ENCODE results near the gene TRAF4. TPM values are rescaled to one million over a fixed set of nuclear protein-coding genes. Genes with fewer than 3 reads are reported as not detected.
"Not testable (repeated sequence)": the region's sequence is repeated elsewhere in the genome, so short reads cannot be mapped to it uniquely, and the experiment has no call there.

Gene TRAF4
- total and polyA plus RNA-seq, 2 experiments from 2014 or later = 66.2 to 99.5 TPM

- H3K4me2 ChIP-seq = no peak overlapping the region
- DNase-seq (ENCODE audit: low spot score) = no peak
- H3K9me2 ChIP-seq (replicated peaks; ENCODE audit: insufficient read depth) = no peaks in the 10 kb centered on the region
- no peak overlapping the region for H2AFZ ChIP-seq
- H3K9me3 ChIP-seq (ENCODE audit: low read depth) = no peaks in the 10 kb centered on the region
- H3K27me3 ChIP-seq = no peaks in the 10 kb centered on the region
- 79% methylated on average over 2 of the region's 2 CpGs for WGBS (ENCODE audit: low lambda C conversion rate, missing lambda C conversion rate)
- no peaks in the 10 kb centered on the region for H3K36me3 ChIP-seq (replicated peaks; ENCODE audit: insufficient read depth, low read depth)
- H4K20me1 ChIP-seq (ENCODE audit: insufficient read depth, poor library complexity, severe bottlenecking) = peaks cover 57% of the 10 kb centered on the region
- TF ChIP-seq CTCF (IDR thresholded peaks at IDR 0.05; ENCODE audit: poor library complexity) (no peak), EZH2 (IDR thresholded peaks at IDR 0.05; ENCODE audit: borderline replicate concordance) (no peak), EZH2phosphoT487 (IDR thresholded peaks at IDR 0.05; ENCODE audit: low read depth, severe bottlenecking, unreplicated experiment) (no peak)
- H3K4me1 ChIP-seq (ENCODE audit: insufficient read depth) = no peaks in the 10 kb centered on the region
- no peak overlapping the region for H3K27ac ChIP-seq
- H3K79me2 ChIP-seq = peaks cover 97% of the 10 kb centered on the region
- H3K4me3 ChIP-seq = no peak overlapping the region
These were observed 49.3 kb downstream of the TRAF4 start for GRCh38 chr17:28792877-28793661.

DNA sequence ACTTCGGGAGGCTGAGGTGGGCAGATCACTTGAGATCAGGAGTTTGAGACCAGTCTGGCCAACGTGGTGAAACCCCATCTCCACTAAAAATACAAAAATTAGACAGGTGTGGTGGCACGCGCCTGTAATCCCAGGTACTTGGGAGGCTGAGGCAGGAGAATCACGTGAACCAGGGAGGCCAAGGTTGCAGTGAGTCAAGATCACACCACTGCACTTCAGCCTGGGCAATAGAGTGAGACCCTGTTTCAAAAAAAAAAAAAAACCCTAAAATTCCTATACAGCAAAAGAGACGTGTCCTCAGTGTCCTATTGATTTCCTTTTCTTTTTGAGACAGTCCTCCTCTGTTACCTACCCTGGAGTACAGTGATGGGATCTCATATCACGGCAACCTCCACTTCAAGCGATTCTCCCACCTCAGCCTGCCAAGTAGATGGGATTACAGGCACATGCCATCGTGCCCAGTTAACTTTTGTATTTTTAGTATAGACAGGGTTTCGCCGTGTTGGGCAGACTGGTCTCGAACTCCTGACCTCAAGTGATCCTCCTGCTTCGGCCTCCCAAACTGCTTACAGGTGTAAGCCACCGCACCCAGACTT, 51.1 kb downstream of the TRAF4 start:
- Histone ChIP-seq H4K20me1 (ENCODE audit: insufficient read depth, poor library complexity, severe bottlenecking) (peaks cover 51% of the 10 kb centered on the region), H3K79me2 (peaks cover 97% of the 10 kb centered on the region)
- H3K9me2 ChIP-seq (replicated peaks; ENCODE audit: insufficient read depth); H3K4me2 ChIP-seq; H3K27me3 ChIP-seq; H3K9me3 ChIP-seq (ENCODE audit: low read depth); H3K4me3 ChIP-seq; H3K36me3 ChIP-seq (replicated peaks; ENCODE audit: insufficient read depth, low read depth); H2AFZ ChIP-seq; H3K4me1 ChIP-seq (ENCODE audit: insufficient read depth); H3K27ac ChIP-seq; DNase-seq (ENCODE audit: low spot score): not testable (repeated sequence)
- 99% methylated on average over 14 of the region's 14 CpGs for WGBS (ENCODE audit: low lambda C conversion rate, missing lambda C conversion rate)

DNA sequence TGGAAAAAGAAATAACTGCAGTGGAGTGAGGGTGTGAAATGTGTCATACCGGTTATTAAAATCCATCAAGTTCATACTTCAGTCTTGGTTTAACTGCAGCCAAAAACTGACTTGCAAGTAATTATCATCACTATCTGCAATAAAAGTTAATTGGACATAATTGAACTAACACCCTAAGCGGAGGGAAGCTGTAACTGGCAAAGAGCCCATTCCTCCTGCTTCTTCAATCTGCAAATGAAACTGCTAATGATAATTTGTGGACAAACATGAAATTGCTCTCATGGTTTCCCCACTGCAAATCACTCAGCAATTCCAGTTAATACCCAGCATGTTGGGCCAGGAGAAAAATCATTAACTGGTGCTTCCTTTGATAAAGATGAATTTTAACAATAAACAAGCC, 52.3 kb downstream of the TRAF4 start:
- no peaks in the 10 kb centered on the region for H3K27me3 ChIP-seq
- H4K20me1 ChIP-seq (ENCODE audit: insufficient read depth, poor library complexity, severe bottlenecking) = peaks cover 46% of the 10 kb centered on the region
- H3K36me3 ChIP-seq (replicated peaks; ENCODE audit: insufficient read depth, low read depth) = no peaks in the 10 kb centered on the region
- no peaks in the 10 kb centered on the region for H3K9me3 ChIP-seq (ENCODE audit: low read depth)
- H2AFZ ChIP-seq = no peak overlapping the region
- H3K4me2 ChIP-seq = no peak overlapping the region
- 96% methylated on average over 2 of the region's 2 CpGs for WGBS (ENCODE audit: low lambda C conversion rate, missing lambda C conversion rate)
- DNase-seq (ENCODE audit: low spot score) = no peak
- no peak for TF ChIP-seq EZH2 (IDR thresholded peaks at IDR 0.05; ENCODE audit: borderline replicate concordance)
- TF ChIP-seq CTCF (IDR thresholded peaks at IDR 0.05; ENCODE audit: poor library complexity) = no peak
- TF ChIP-seq EZH2phosphoT487 (IDR thresholded peaks at IDR 0.05; ENCODE audit: low read depth, severe bottlenecking, unreplicated experiment) = no peak
- no peaks in the 10 kb centered on the region for H3K4me1 ChIP-seq (ENCODE audit: insufficient read depth)
- H3K79me2 ChIP-seq = peaks cover 99% of the 10 kb centered on the region
- no peaks in the 10 kb centered on the region for H3K9me2 ChIP-seq (replicated peaks; ENCODE audit: insufficient read depth)
- H3K4me3 ChIP-seq = no peak overlapping the region
- H3K27ac ChIP-seq = no peak overlapping the region

Small RNA genes within 50 kb of the gene (small RNA-seq; reads per million reads assigned to genes)
- gene SNORD42A = not detected
- gene SNORD42B = not detected
- gene SNORD4A = not detected
- not detected for gene SNORD4B

Other genes with a start within 250 kb of the TRAF4 start
- gene FOXN1, start 237.7 kb upstream of the TRAF4 start, total RNA-seq = not detected in 2 replicates
- 0.87 TPM in 1 of 2 replicates, not detected in the other for gene FOXN1, start 237.7 kb upstream of the TRAF4 start, polyA plus RNA-seq
- gene UNC119, start 191.4 kb upstream of the TRAF4 start, total RNA-seq = 65.2 and 68.1 TPM in 2 replicates
- gene UNC119, start 191.4 kb upstream of the TRAF4 start, polyA plus RNA-seq = 85.5 and 87.6 TPM in 2 replicates
- 39.5 and 59.1 TPM in 2 replicates for gene PIGS, start 172.5 kb upstream of the TRAF4 start, total RNA-seq
- gene PIGS, start 172.5 kb upstream of the TRAF4 start, polyA plus RNA-seq = 65.4 and 78.2 TPM in 2 replicates
- gene ALDOC, start 167.1 kb upstream of the TRAF4 start, total RNA-seq = 31.8 and 34.5 TPM in 2 replicates
- 14.9 and 16.2 TPM in 2 replicates for gene ALDOC, start 167.1 kb upstream of the TRAF4 start, polyA plus RNA-seq
- gene SPAG5, start 145.0 kb upstream of the TRAF4 start, total RNA-seq = 13.9 and 16.3 TPM in 2 replicates
- gene SPAG5, start 145.0 kb upstream of the TRAF4 start, polyA plus RNA-seq = 17.9 and 19.2 TPM in 2 replicates
- gene RSKR, start 129.8 kb upstream of the TRAF4 start, total RNA-seq = 4.6 and 5.3 TPM in 2 replicates
- gene RSKR, start 129.8 kb upstream of the TRAF4 start, polyA plus RNA-seq = 1.6 and 2.2 TPM in 2 replicates
- 74.1 and 82.4 TPM in 2 replicates for gene BLTP2, start 98.9 kb upstream of the TRAF4 start, total RNA-seq
- 38.3 and 40.1 TPM in 2 replicates for gene BLTP2, start 98.9 kb upstream of the TRAF4 start, polyA plus RNA-seq
- gene SDF2, start 82.1 kb upstream of the TRAF4 start, total RNA-seq = 77.4 and 78.6 TPM in 2 replicates
- gene SDF2, start 82.1 kb upstream of the TRAF4 start, polyA plus RNA-seq = 123 and 148 TPM in 2 replicates
- 48.8 and 50.8 TPM in 2 replicates for gene SUPT6H, start 81.8 kb upstream of the TRAF4 start, total RNA-seq
- 32.6 and 34.3 TPM in 2 replicates for gene SUPT6H, start 81.8 kb upstream of the TRAF4 start, polyA plus RNA-seq
- 3.9 and 4.4 TPM in 2 replicates for gene PROCA1, start 32.1 kb upstream of the TRAF4 start, total RNA-seq
- gene PROCA1, start 32.1 kb upstream of the TRAF4 start, polyA plus RNA-seq = 1.1 and 1.8 TPM in 2 replicates
- gene RAB34, start 26.1 kb upstream of the TRAF4 start, total RNA-seq = 160 and 184 TPM in 2 replicates
- gene RAB34, start 26.1 kb upstream of the TRAF4 start, polyA plus RNA-seq = 180 and 185 TPM in 2 replicates
- gene RPL23A, start 24.0 kb upstream of the TRAF4 start, total RNA-seq = 501 and 614 TPM in 2 replicates
- gene RPL23A, start 24.0 kb upstream of the TRAF4 start, polyA plus RNA-seq = 1,050 and 1,115 TPM in 2 replicates
- gene TLCD1, start 17.8 kb upstream of the TRAF4 start, total RNA-seq = 12.5 and 14.6 TPM in 2 replicates
- gene TLCD1, start 17.8 kb upstream of the TRAF4 start, polyA plus RNA-seq = 23.4 and 26.6 TPM in 2 replicates
- gene NEK8, start 15.2 kb upstream of the TRAF4 start, total RNA-seq = 3.3 and 5.5 TPM in 2 replicates
- gene NEK8, start 15.2 kb upstream of the TRAF4 start, polyA plus RNA-seq = 8.1 and 9.7 TPM in 2 replicates
- gene FAM222B, start 98.8 kb downstream of the TRAF4 start, total RNA-seq = 7.9 and 10.3 TPM in 2 replicates
- gene FAM222B, start 98.8 kb downstream of the TRAF4 start, polyA plus RNA-seq = 28.5 and 36.0 TPM in 2 replicates
- gene ERAL1, start 111.0 kb downstream of the TRAF4 start, total RNA-seq = 30.0 and 42.8 TPM in 2 replicates
- 56.2 and 77.1 TPM in 2 replicates for gene ERAL1, start 111.0 kb downstream of the TRAF4 start, polyA plus RNA-seq
- gene FLOT2, start 153.7 kb downstream of the TRAF4 start, total RNA-seq = 31.8 and 42.0 TPM in 2 replicates
- 56.4 and 64.0 TPM in 2 replicates for gene FLOT2, start 153.7 kb downstream of the TRAF4 start, polyA plus RNA-seq
- gene DHRS13, start 159.1 kb downstream of the TRAF4 start, total RNA-seq = 14.9 and 22.4 TPM in 2 replicates
- gene DHRS13, start 159.1 kb downstream of the TRAF4 start, polyA plus RNA-seq = 10.8 and 15.4 TPM in 2 replicates
- gene PHF12, start 207.5 kb downstream of the TRAF4 start, total RNA-seq = 18.2 and 19.0 TPM in 2 replicates
- 10.0 and 12.1 TPM in 2 replicates for gene PHF12, start 207.5 kb downstream of the TRAF4 start, polyA plus RNA-seq